Prostate gland (tissue), 2 donors: ENCODE measurements around the gene STOML3.

ENCODE experiments used
- CTCF ChIP-seq, 4 experiments: fragments of 200-600 bp in 2 of 4; fragments of 450-650 bp in 2 of 4; sonication (generic) in 2 of 4; IDR thresholded peaks; 1 replicate in 3 of 4; 2 replicates in 1 of 4; pipeline ENCODE4 v1.5.1; 2016 to 2019; ENCODE audit warnings: antibody characterized with exemption in 4 of 4, mild to moderate bottlenecking in 2 of 4, moderate library complexity in 2 of 4
- POLR2A ChIP-seq: fragments of 450-650 bp; IDR thresholded peaks from one replicate; pipeline ENCODE4 v1.6.1; 2016; ENCODE audit warnings: antibody characterized with exemption, mild to moderate bottlenecking

GRCh38 chr13:38954844-38955243, 35.8 kb downstream of the STOML3 start:
- TF ChIP-seq CTCF (IDR thresholded peaks at IDR 0.05), result no peak
- no peak for TF ChIP-seq POLR2A
